Retinal pigment epithelial cell (primary cell): Measurements from ENCODE around the gene KLF7.

ENCODE experiments used
- DNase-seq: peaks from one replicate; pipeline ENCODE4 v3.0.0-alpha.2; 2010; ENCODE audit warnings: low read depth
- H3K4me3 ChIP-seq: 2 replicates; pipeline ENCODE4 v1.5.1; 2011; ENCODE audit warnings: mild to moderate bottlenecking, low read length, control low read depth, moderate library complexity
- TF ChIP-seq, protein P1 (sequence below): conservative IDR thresholded peaks from 2 replicates; pipeline ENCODE4 v1.5.1; 2011; ENCODE audit warnings: low read depth, low read length, control low read depth, inconsistent platforms

Gene KLF7

DNA sequence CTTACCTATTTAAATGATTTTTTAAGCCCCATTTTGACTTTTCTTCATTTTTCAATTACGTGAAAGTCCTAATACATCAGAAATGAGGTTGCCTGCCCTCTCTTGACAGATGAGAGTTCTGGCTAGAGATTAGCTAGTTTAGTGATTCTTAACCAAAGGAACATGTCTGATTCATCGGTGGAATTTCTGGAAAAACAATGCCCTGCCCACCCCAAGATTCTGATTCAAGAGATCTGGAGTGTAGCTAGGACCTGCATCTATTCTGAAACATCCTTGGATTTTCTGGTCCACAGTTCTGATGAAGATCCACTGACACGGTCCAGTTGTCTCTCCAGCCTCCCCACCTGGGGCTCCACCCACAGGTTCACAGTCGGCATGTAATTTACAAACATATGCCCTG lies 111.2 kb downstream of the KLF7 start:
- DNase-seq, result no peak
- TF ChIP-seq, protein P1, sequence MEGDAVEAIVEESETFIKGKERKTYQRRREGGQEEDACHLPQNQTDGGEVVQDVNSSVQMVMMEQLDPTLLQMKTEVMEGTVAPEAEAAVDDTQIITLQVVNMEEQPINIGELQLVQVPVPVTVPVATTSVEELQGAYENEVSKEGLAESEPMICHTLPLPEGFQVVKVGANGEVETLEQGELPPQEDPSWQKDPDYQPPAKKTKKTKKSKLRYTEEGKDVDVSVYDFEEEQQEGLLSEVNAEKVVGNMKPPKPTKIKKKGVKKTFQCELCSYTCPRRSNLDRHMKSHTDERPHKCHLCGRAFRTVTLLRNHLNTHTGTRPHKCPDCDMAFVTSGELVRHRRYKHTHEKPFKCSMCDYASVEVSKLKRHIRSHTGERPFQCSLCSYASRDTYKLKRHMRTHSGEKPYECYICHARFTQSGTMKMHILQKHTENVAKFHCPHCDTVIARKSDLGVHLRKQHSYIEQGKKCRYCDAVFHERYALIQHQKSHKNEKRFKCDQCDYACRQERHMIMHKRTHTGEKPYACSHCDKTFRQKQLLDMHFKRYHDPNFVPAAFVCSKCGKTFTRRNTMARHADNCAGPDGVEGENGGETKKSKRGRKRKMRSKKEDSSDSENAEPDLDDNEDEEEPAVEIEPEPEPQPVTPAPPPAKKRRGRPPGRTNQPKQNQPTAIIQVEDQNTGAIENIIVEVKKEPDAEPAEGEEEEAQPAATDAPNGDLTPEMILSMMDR, result no peak
- H3K4me3 ChIP-seq, result no peak overlapping the region

DNA sequence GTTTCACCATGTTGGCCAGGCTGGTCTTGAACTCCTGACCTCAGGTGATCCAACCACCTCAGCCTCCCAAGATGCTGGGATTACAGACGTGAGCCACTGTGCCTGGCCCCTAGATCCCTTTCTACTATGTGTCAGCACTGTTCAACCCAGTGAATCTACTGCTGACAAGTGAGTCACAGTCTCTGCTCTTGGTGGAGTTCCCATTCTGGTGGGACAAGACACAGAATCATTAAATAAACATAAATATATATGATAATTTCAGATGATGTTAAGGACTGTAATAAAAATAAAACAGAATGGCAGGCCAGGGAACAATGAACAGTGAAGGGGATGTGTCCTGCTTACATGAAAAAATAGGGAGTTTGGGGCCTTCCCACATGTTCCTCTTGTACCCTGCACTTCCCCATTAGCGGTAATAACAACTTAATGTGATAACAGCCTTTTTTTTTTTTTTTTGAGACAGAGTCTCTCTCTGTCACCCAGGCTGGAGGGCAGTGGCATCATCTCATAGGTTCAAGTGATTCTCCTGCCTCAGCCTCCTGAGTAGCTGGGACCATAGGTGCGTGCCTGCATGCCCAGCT lies 114.3 kb downstream of the KLF7 start:
- DNase-seq, result no peak
- H3K4me3 ChIP-seq, result no peak overlapping the region
- TF ChIP-seq, protein P1, result no peak

DNA sequence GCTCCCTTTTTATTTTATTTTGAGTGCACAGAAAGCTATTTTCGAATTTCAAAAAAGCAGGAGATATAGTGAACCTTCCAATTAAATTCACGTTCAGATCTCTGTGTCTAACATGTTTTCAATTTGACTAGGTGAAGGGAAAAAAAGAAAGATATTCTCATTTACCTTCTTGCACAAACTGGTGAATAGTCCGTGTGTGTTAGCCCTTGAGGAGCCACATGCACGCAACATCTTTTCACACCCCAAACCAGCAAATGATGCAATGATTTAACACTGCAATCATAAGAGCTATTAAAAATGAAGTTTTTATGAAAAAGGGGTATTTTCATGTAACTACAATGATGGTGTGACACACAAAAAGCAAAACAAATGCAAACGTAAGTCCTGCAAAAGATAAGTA lies 116.6 kb downstream of the KLF7 start:
- no peak for DNase-seq
- no peak overlapping the region for H3K4me3 ChIP-seq
- TF ChIP-seq, protein P1, result no peak

- no peak overlapping the region for H3K4me3 ChIP-seq
- TF ChIP-seq, protein P1, result no peak
- DNase-seq, result no peak
Measured at GRCh38 chr2:207048416-207048815, 117.3 kb downstream of the KLF7 start.

GRCh38 chr2:207046724-207047123 lies 119.0 kb downstream of the KLF7 start:
- TF ChIP-seq, protein P1, result no peak
- no peak for DNase-seq
- H3K4me3 ChIP-seq, result no peak overlapping the region

- H3K4me3 ChIP-seq, result no peak overlapping the region
- TF ChIP-seq, protein P1, result no peak
- DNase-seq, result no peak
Measured at GRCh38 chr2:207045531-207045930, 120.2 kb downstream of the KLF7 start.
